ENCODE results near the gene ARSI. TPM values are rescaled to one million over a fixed set of nuclear protein-coding genes. Genes with fewer than 3 reads are reported as not detected.

ARSI gene
- total and polyA plus RNA-seq, 2 of the 13 experiments (the other 11 are each of a cell fraction or from before 2014, with no cell fraction given) = 4.2 to 33.9 TPM

DNA sequence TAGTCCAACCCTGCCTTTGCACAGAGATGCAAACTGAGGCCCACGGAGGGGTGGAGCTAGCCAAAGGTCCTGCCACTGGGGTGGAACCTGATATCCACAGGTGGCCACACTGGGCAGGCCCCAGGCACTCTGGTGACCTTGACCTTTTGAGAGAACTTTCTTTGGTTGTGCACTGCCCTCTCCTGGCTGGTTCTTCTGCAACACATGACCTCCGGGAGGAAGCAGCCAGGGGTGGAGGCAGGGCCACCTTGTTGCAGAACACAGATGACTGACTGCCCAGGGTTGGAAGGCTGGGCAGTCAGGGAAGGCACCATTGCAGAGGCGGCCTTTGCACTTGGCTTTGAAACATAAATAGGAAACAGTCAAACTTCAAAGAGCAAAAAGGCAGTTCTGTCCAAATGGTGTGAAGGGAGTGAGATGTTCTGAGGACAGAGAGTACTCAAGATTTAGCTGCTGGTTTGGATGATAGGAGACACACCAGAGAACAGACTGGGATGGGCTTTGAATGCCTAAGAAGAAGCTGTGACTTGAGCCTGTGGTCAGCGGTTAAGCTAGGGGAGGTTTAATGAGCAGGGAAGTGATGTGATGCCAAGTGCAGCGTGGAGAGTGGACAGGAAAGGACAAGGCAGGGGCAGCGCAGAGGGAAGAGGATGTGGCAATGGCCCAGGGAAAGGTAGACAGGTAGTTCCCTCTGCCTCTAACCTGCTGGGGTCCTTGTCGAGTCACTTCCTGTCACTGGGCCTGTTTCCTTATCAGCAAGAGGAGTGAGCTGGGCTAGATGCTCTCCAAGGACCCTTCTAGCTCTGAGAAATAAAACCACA is 48.0 kb upstream of the ARSI start (continued):
- no peak for TF ChIP-seq TRIM22 (IDR thresholded peaks at IDR 0.05)
- 0 out of 2 replicates have a peak, but pooled peaks have one; percentile 17 for TF ChIP-seq ZNF12 (CRISPR knock-in tag; IDR thresholded peaks at IDR 0.05)
- no peak for TF ChIP-seq ZNF253 (CRISPR knock-in tag; IDR thresholded peaks at IDR 0.05; ENCODE audit: borderline replicate concordance)
- TF ChIP-seq ZNF10 (CRISPR knock-in tag; IDR thresholded peaks at IDR 0.05; ENCODE audit: borderline replicate concordance, low read depth) = no peak
- no peak for TF ChIP-seq ZNF605 (CRISPR knock-in tag; IDR thresholded peaks at IDR 0.05)
- no peak for TF ChIP-seq SMARCC2 (IDR thresholded peaks at IDR 0.05)
- peak; percentile 43; the same call in 1 of the 2 replicates for TF ChIP-seq ZNF768 (CRISPR knock-in tag; IDR thresholded peaks at IDR 0.05)
- no peak for TF ChIP-seq KDM5A (IDR thresholded peaks at IDR 0.05; ENCODE audit: borderline replicate concordance, low read length)
- TF ChIP-seq ISL2 (CRISPR knock-in tag; IDR thresholded peaks at IDR 0.05) = peak; percentile 82
- TF ChIP-seq MYC (CRISPR knock-in tag; IDR thresholded peaks at IDR 0.05; ENCODE audit: borderline replicate concordance) = peak; percentile 72; the same call in 1 of the 2 replicates
- TF ChIP-seq AHR (CRISPR knock-in tag; IDR thresholded peaks at IDR 0.05) = no peak
- TF ChIP-seq ZNF33B (CRISPR knock-in tag; IDR thresholded peaks at IDR 0.05) = no peak
- no peak for TF ChIP-seq PBX3 (CRISPR knock-in tag; IDR thresholded peaks at IDR 0.05; ENCODE audit: borderline replicate concordance)
- TF ChIP-seq, protein P1, sequence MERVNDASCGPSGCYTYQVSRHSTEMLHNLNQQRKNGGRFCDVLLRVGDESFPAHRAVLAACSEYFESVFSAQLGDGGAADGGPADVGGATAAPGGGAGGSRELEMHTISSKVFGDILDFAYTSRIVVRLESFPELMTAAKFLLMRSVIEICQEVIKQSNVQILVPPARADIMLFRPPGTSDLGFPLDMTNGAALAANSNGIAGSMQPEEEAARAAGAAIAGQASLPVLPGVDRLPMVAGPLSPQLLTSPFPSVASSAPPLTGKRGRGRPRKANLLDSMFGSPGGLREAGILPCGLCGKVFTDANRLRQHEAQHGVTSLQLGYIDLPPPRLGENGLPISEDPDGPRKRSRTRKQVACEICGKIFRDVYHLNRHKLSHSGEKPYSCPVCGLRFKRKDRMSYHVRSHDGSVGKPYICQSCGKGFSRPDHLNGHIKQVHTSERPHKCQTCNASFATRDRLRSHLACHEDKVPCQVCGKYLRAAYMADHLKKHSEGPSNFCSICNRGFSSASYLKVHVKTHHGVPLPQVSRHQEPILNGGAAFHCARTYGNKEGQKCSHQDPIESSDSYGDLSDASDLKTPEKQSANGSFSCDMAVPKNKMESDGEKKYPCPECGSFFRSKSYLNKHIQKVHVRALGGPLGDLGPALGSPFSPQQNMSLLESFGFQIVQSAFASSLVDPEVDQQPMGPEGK (CRISPR knock-in tag; IDR thresholded peaks at IDR 0.05) = peak; percentile 87
- no peak for TF ChIP-seq TMF1 (CRISPR knock-in tag; IDR thresholded peaks at IDR 0.05; ENCODE audit: low read depth)
- TF ChIP-seq HNRNPLL (IDR thresholded peaks at IDR 0.05; ENCODE audit: low read depth, low read length, poor library complexity, severe bottlenecking) = no peak
- peak; percentile 66 for TF ChIP-seq TBL1XR1 (IDR thresholded peaks at IDR 0.05; ENCODE audit: borderline replicate concordance, low read length, partially characterized antibody)
- TF ChIP-seq FUBP1 (CRISPR knock-in tag; IDR thresholded peaks at IDR 0.05; ENCODE audit: borderline replicate concordance) = no peak
- no peak for TF ChIP-seq MTF1 (CRISPR knock-in tag; IDR thresholded peaks at IDR 0.05)
- TF ChIP-seq MATR3 (CRISPR knock-in tag; IDR thresholded peaks at IDR 0.05) = no peak
- TF ChIP-seq FOXO1 (CRISPR knock-in tag; IDR thresholded peaks at IDR 0.05) = peak; percentile 62
- TF ChIP-seq ZNF547 (CRISPR knock-in tag; IDR thresholded peaks at IDR 0.05) = no peak
- TF ChIP-seq IKZF1 (IDR thresholded peaks at IDR 0.05) = no peak
- TF ChIP-seq ZFP36L1 (CRISPR knock-in tag; IDR thresholded peaks at IDR 0.05) = no peak; the same call in 1 of the 2 replicates
- TF ChIP-seq MIER2 (CRISPR knock-in tag; IDR thresholded peaks at IDR 0.05) = peak; percentile 81; the same call in 1 of the 2 replicates
- no peak for TF ChIP-seq BHLHE40 (IDR thresholded peaks at IDR 0.05; ENCODE audit: low read length)
